Measurements from ENCODE around the gene PODXL.

PODXL gene

GRCh38 chr7:131556053-131556908 is at the start of gene PODXL:
Gene PODXL (minus strand): TSS chr7:131556628. CDS start chr7:131556359, 269 bp downstream.
- DNase-seq: peak; percentile 60

GRCh38 chr7:131605280-131605878 is 49.0 kb upstream of the PODXL start:
- peak; percentile 84 for DNase-seq

GRCh38 chr7:131604841-131605279 is 48.4 kb upstream of the PODXL start:
- no peak for DNase-seq

GRCh38 chr7:131603932-131604331 is 47.5 kb upstream of the PODXL start:
- no peak for DNase-seq

GRCh38 chr7:131602994-131603372 is 46.6 kb upstream of the PODXL start:
- DNase-seq: peak; percentile 88

DNA sequence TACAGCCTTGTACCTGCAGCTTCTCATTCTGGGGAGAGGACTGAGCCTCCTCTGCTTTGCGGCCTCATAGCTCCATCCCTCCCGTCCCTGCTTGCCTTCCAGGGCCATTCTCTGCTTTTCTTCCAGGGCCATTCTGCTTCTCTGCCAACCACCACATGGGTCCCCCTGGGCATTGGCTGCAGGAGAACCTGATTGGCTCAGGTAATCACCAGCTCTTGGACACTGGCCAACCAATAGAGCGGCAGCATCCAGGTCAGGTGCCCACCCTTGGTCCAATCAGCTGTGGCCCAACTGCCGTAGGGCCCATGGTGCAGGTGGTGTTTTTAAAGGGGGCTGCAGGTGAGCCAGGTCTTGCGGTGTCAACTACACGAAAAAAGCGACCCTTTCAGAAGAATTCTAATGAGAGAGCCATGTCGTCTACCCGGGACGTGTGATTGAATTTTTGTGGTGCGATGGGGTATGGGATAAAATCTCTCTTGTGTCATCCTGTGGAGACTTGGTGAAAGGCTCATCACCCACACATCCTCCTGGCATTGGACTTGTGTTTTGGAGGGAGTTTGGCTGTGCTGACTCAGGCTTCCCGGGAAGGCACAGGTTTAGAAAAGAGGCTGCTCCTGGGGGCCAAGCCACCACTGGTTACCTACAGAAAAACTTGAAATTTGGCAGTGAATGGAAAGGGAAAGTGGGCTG is 46.0 kb upstream of the PODXL start:
- DNase-seq: peak; percentile 32

DNA sequence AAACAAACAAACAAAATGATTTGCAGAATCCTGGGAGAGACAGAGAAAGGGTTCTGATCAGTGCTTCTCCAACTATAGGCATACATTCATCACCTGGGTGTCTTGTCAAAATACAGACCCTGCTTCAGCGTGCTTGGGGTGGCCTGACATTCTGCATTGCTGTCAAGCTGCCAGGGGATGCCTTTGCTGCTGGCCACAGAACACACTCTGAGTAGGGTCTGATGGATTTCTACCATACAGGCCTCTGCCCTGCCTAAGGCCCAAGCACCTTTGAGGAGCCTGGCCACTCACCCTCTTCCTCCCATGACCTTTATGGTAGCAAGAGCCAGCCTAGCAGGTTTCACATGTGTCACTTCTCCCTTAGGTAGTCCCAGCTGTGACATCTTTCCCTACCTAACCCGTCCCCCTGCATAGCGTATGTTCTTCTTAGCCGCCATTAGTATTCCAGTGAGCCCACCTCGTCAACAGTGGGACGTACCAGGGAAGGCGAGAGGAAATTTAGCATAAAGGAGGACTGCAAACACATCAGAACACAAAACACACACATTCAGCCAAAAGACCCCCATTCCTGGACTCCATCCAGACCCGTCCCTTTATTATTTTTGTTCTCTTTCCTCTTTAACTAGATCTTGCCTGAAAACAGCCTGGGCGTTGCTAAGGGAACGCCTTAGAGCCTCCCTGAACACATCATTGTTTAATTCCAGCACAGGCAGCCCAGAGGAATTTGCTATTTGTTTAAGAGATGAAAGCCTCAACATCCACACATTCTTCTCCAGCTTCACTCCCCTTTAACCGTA is 43.9 kb upstream of the PODXL start:
- no peak for DNase-seq

DNA sequence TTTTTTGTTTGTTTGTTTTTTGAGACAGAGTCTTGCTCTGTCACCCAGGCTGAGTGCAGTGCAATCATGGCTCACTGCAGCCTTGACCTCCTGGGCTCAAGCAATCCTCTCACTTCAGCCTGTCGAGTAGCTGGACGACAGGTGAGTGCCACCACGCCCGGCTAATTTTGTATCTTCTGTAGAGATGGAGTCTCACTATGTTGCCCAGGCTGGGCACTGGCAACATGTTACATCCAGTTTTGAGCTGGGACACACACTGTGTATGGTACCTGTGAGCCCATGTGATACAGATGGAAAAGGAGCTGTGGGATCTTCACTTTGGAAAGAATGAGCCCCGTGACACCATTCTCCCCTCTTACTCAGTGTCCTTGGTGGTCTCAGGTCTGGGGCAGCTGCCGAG is 40.4 kb upstream of the PODXL start:
- no peak for DNase-seq

- no peak for DNase-seq
These were observed 39.3 kb upstream of the PODXL start for GRCh38 chr7:131595699-131596098.

GRCh38 chr7:131591687-131592319 is 35.4 kb upstream of the PODXL start:
- DNase-seq: no peak

DNA sequence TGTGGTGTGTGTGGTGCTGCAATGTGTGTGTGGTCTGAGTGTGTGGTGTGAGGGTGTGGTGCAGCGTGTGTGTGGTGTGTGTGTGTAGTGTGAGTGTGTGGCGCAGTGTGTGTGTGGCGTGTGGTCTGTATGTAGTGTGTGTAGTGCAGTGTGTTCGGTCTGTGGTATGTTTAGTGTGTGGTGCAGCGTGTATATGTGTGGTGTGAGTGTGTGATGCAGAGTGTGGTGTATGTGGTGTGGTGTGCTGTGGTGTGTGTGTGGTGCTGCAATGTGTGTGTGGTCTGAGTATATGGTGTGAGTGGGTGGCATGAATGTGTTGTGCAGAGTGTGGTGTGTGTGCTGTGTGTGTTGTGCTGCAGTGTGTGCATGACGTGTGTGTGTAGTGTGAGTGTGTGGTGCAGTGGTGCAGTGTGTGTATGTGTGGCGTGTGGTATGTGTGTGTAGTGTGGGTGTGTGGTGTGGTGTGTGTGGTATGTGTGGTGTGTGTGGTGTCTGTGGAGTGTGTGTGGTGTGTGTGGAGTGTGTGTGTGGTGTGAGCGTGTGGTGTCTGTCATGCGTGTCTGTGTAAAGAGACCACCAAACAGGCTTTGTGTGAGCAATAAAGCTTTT is 31.0 kb upstream of the PODXL start:
- no peak for DNase-seq

GRCh38 chr7:131586759-131587158 is 30.3 kb upstream of the PODXL start:
- no peak for DNase-seq

GRCh38 chr7:131586259-131586658 is 29.8 kb upstream of the PODXL start:
- DNase-seq: no peak

DNA sequence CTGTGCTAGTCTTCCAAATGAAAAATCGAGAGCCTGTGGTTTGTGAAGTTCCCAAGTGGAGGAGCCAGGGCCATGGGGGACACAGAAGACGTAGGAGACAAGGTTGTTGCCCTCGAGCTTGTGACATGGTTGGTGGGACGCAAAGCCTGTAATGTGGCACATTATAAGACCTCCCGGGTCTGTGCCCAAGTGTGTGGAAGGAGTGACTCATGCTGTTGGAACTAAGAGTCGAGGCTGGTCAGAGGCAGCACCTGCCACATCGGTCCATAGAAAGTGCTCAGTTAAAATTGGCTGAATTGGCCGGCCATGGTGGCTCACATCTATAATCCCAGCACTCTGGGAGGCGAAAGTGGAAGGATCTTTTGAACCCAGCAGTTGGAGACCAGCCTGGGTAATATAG is 27.0 kb upstream of the PODXL start:
- no peak for DNase-seq

GRCh38 chr7:131581241-131582051 is 25.0 kb upstream of the PODXL start:
- no peak for DNase-seq

DNA sequence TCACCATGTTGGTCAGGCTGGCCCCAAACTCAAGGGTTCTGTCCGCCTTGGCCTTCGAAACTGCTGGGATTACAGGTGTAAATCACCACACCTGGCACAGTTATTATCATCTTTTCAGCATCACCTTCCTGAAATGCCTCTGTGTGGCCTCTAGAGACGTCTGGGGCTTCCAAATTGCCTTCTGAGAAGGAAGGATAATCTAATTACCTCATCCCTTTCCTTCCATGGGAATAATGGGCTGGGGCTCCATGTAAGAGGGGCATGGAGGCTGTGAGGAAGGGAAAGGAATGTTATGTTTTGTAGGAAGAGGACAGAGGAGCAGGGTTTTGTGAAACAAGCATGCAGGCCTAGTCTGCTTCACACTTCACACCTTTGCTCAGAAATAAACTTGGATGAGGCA is 22.2 kb upstream of the PODXL start:
- no peak for DNase-seq

DNA sequence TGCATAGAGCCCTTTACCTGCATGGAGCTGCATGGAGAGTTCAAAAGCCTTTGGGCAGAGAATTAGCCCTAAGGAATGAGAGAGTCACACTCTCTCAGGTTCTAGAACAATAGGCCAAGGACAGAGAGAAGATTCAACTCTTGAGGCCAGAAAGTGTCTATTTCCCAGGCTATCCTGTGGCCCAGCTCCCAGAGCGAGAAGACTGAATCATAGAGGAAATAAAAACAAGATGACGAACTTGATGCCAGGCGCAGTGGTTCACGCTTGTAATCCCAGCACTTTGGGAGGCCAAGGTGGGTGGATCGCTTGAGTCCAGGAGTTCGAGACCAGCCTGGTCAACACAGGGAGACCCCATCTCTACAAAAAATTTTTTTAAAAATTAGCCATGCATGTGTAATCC is 18.3 kb upstream of the PODXL start:
- DNase-seq: no peak

- no peak for DNase-seq
These were observed 14.0 kb upstream of the PODXL start for GRCh38 chr7:131570401-131570800.

- no peak for DNase-seq
These were observed 12.5 kb upstream of the PODXL start for GRCh38 chr7:131568970-131569369.

DNA sequence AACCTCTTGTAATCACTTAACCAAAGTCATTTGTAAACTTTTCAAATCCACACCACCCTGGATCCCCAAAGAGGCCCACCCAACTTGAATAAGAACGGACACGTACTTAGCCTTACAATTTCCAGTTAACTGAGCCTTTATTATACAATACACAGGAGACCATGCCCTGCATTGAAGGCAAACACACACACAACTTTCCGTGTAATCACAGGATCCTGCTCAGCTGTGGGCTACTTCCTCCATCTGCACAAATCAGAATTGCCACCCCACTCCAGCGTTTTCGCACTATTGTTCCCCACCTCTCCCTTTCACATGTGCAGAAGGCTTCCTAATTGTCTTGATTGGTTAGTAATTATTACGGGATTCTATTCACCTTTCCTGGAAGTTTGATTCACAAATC is 12.1 kb upstream of the PODXL start:
- no peak for DNase-seq

GRCh38 chr7:131564640-131565039 is 8.2 kb upstream of the PODXL start:
- no peak for DNase-seq
